PFSK-1 (cell line): ENCODE measurements around the gene CDK15.

Experiments
- POLR2AphosphoS5 ChIP-seq: IDR thresholded peaks from 2 replicates; pipeline ENCODE4 v1.6.1; 2012; ENCODE audit warnings: low read depth, mild to moderate bottlenecking, control low read depth, low read length, moderate library complexity
- TAF1 ChIP-seq: IDR thresholded peaks from 2 replicates; pipeline ENCODE4 v1.6.1; 2012; ENCODE audit warnings: low read length, control low read depth, borderline replicate concordance; ENCODE audit not compliant: insufficient read depth
- TF ChIP-seq, protein P1 (sequence below), 2 experiments: IDR thresholded peaks; 2 replicates each; pipeline versions ENCODE4 v1.6.1 to v1.8.0; 2011 to 2012; ENCODE audit warnings: low read depth in 2 of 2, low read length in 2 of 2, control low read depth in 1 of 2, inconsistent platforms in 1 of 2, mild to moderate bottlenecking in 1 of 2, moderate library complexity in 1 of 2; ENCODE audit not compliant: insufficient read depth in 1 of 2

DNA sequence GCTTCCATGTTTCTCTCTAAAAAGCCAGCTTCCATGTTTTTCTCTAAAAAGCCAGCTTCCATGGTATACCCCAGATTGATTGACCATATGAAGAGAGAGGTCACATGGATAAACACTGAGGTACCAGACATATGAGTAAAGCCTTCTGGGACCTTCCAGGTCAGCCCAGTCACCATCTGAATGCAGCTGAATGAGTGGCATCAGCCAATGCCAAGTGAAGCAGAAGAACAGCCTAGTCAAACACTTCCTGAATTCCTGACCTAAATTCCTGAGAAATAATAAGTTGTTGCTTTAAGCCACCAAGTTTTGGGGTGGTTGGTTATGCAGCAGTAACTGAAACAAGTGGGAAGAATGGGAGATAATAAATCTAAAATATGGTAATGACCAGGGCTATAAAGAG lies 19.9 kb upstream of the CDK15 start:
- no peak for TF ChIP-seq POLR2AphosphoS5
- no peak for TF ChIP-seq TAF1
- TF ChIP-seq, protein P1, sequence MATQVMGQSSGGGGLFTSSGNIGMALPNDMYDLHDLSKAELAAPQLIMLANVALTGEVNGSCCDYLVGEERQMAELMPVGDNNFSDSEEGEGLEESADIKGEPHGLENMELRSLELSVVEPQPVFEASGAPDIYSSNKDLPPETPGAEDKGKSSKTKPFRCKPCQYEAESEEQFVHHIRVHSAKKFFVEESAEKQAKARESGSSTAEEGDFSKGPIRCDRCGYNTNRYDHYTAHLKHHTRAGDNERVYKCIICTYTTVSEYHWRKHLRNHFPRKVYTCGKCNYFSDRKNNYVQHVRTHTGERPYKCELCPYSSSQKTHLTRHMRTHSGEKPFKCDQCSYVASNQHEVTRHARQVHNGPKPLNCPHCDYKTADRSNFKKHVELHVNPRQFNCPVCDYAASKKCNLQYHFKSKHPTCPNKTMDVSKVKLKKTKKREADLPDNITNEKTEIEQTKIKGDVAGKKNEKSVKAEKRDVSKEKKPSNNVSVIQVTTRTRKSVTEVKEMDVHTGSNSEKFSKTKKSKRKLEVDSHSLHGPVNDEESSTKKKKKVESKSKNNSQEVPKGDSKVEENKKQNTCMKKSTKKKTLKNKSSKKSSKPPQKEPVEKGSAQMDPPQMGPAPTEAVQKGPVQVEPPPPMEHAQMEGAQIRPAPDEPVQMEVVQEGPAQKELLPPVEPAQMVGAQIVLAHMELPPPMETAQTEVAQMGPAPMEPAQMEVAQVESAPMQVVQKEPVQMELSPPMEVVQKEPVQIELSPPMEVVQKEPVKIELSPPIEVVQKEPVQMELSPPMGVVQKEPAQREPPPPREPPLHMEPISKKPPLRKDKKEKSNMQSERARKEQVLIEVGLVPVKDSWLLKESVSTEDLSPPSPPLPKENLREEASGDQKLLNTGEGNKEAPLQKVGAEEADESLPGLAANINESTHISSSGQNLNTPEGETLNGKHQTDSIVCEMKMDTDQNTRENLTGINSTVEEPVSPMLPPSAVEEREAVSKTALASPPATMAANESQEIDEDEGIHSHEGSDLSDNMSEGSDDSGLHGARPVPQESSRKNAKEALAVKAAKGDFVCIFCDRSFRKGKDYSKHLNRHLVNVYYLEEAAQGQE (IDR thresholded peaks at IDR 0.05; ENCODE audit: insufficient read depth in 1 of 2, low read depth in 2 of 2, low read length in 2 of 2) = no peak
